Measurements from ENCODE around the gene EYS.

- TF ChIP-seq CTCF (IDR thresholded peaks at IDR 0.05) (no peak), POLR2A (IDR thresholded peaks at IDR 0.05) (no peak)
These were observed 817.9 kb downstream of the EYS start for GRCh38 chr6:64889144-64889543.
